ENCODE data around the gene HMX1. TPM values are rescaled to one million over a fixed set of nuclear protein-coding genes. Genes with fewer than 3 reads are reported as not detected.

Gene HMX1
- total RNA-seq, 1 donor from 2014 or later, result not detected

- POLR2A ChIA-PET, result no interaction called here
- Mint-ChIP-seq H3K4me3 (no peak overlapping the region), H3K4me1 (no peaks in the 10 kb centered on the region), H3K27me3 (peaks cover 48% of the 10 kb centered on the region), H3K9me3 (no peaks in the 10 kb centered on the region), H3K36me3 (ENCODE audit: low read depth) (no peaks in the 10 kb centered on the region), H3K27ac (no peak overlapping the region)
- no peak for TF ChIP-seq CTCF (IDR thresholded peaks at IDR 0.05)
- CTCF ChIA-PET, result no interaction called here
- DNase-seq (no peak), ATAC-seq (ENCODE audit: low read depth) (no peak)
- intact Hi-C loops (cut with micrococcal nuclease), result no loop called here
Measured at GRCh38 chr4:8880851-8881250, 9.2 kb upstream of the HMX1 start.

- Mint-ChIP-seq H3K9me3 (peaks cover 4% of the 10 kb centered on the region), H3K36me3 (ENCODE audit: low read depth) (no peaks in the 10 kb centered on the region), H3K4me1 (no peaks in the 10 kb centered on the region), H3K27me3 (peaks cover 54% of the 10 kb centered on the region), H3K4me3 (no peak overlapping the region), H3K27ac (no peak overlapping the region)
- no peak for DNase-seq
- no peak for TF ChIP-seq CTCF (IDR thresholded peaks at IDR 0.05)
- ChIA-PET CTCF (no interaction called here), POLR2A (no interaction called here)
- intact Hi-C loops (cut with micrococcal nuclease), result no loop called here
- no peak for ATAC-seq (ENCODE audit: low read depth)
Measured at GRCh38 chr4:8879574-8879973, 7.9 kb upstream of the HMX1 start.

- H3K27ac Mint-ChIP-seq, result no peak overlapping the region
- no peak for DNase-seq
- no peak for TF ChIP-seq CTCF (IDR thresholded peaks at IDR 0.05)
- intact Hi-C loops (cut with micrococcal nuclease), result no loop called here
- ATAC-seq (ENCODE audit: low read depth), result no peak
- no peak overlapping the region for H3K4me3 Mint-ChIP-seq
- ChIA-PET POLR2A (no interaction called here), CTCF (no interaction called here)
- peaks cover 60% of the 10 kb centered on the region for H3K27me3 Mint-ChIP-seq
- no peaks in the 10 kb centered on the region for H3K4me1 Mint-ChIP-seq
- peaks cover 4% of the 10 kb centered on the region for H3K9me3 Mint-ChIP-seq
- no peaks in the 10 kb centered on the region for H3K36me3 Mint-ChIP-seq (ENCODE audit: low read depth)
Measured at GRCh38 chr4:8878421-8878820, 6.8 kb upstream of the HMX1 start.

GRCh38 chr4:8877780-8878040 is 6.1 kb upstream of the HMX1 start:
- TF ChIP-seq CTCF (IDR thresholded peaks at IDR 0.05), result no peak
- intact Hi-C loops (cut with micrococcal nuclease), result no loop called here
- DNase-seq, result no peak
- Mint-ChIP-seq H3K27me3 (peaks cover 64% of the 10 kb centered on the region), H3K36me3 (ENCODE audit: low read depth) (no peaks in the 10 kb centered on the region), H3K9me3 (peaks cover 4% of the 10 kb centered on the region), H3K4me3 (no peak overlapping the region), H3K4me1 (no peaks in the 10 kb centered on the region), H3K27ac (no peak overlapping the region)
- POLR2A ChIA-PET, result no interaction called here
- ATAC-seq (ENCODE audit: low read depth), result no peak
- CTCF ChIA-PET, result no interaction called here

- no peaks in the 10 kb centered on the region for H3K36me3 Mint-ChIP-seq (ENCODE audit: low read depth)
- H3K9me3 Mint-ChIP-seq, result peaks cover 4% of the 10 kb centered on the region
- ChIA-PET CTCF (no interaction called here), POLR2A (no interaction called here)
- no peak for ATAC-seq (ENCODE audit: low read depth)
- intact Hi-C loops (cut with micrococcal nuclease), result no loop called here
- no peak overlapping the region for H3K27ac Mint-ChIP-seq
- H3K27me3 Mint-ChIP-seq, result peaks cover 64% of the 10 kb centered on the region
- no peak for TF ChIP-seq CTCF (IDR thresholded peaks at IDR 0.05)
- no peak overlapping the region for H3K4me3 Mint-ChIP-seq
- no peaks in the 10 kb centered on the region for H3K4me1 Mint-ChIP-seq
- no peak for DNase-seq
Measured at GRCh38 chr4:8876982-8877779, 5.5 kb upstream of the HMX1 start.

All from activated B cell treated with CpG ODN at 0.5 μM for 24 hours (primary cell).